ENCODE measurements around the gene UTS2B.

The UTS2B gene

DNA sequence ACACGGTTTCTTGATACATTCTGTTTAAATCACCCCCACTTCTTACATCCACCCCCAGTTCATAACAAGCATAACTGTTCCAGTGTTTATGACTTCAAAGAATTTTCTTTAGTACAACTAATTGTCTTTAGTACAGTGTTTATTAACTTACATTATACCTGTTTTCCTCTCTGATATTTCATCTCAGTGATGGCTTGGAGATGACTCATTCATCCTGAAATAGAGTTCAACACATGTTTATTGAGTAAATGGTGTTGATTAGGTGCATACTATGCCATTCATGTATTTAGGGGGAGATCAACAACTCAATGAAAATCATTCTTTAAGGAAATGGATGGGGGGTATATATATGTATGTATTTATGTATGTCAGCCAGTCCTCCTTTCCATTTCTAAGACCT is 21.7 kb upstream of the UTS2B start:
- 83% methylated on average over 1 of the region's 1 CpG for WGBS (ENCODE audit: insufficient coverage)
- no peaks in the 10 kb centered on the region for H3K27me3 ChIP-seq (replicated peaks in 2 of 5; ENCODE audit: control insufficient read depth in 4 of 5, insufficient read depth in 5 of 5, low read length in 4 of 5)
- DNase-seq, result no peak
- ChIA-PET POLR2A (no interaction called here), CTCF (no interaction called here)
- H3K36me3 ChIP-seq (ENCODE audit: control insufficient read depth in 4 of 4, insufficient read depth in 4 of 4, low read length in 3 of 4), result peaks cover 0 to 2% (median 0%) of the 10 kb centered on the region in 4 experiments
- H3K4me3 ChIP-seq (ENCODE audit: control insufficient read depth in 1 of 7, extremely low read depth in 1 of 7, insufficient read depth in 4 of 7, low read depth in 2 of 7, low read length in 6 of 7), result no peak overlapping the region
- no peak overlapping the region for H3K27ac ChIP-seq (ENCODE audit: insufficient read depth in 1 of 2, low read depth in 1 of 2, low read length in 2 of 2, poor library complexity in 1 of 2, severe bottlenecking in 2 of 2)
- H3K4me1 ChIP-seq (ENCODE audit: control extremely low read depth in 1 of 4, control insufficient read depth in 4 of 4, insufficient read depth in 4 of 4, low read length in 3 of 4), result no peaks in the 10 kb centered on the region
- H3K9me3 ChIP-seq (ENCODE audit: control extremely low read depth in 1 of 5, control insufficient read depth in 4 of 5, insufficient read depth in 2 of 5, low read depth in 1 of 5, low read length in 4 of 5), result no peaks in the 10 kb centered on the region

DNA sequence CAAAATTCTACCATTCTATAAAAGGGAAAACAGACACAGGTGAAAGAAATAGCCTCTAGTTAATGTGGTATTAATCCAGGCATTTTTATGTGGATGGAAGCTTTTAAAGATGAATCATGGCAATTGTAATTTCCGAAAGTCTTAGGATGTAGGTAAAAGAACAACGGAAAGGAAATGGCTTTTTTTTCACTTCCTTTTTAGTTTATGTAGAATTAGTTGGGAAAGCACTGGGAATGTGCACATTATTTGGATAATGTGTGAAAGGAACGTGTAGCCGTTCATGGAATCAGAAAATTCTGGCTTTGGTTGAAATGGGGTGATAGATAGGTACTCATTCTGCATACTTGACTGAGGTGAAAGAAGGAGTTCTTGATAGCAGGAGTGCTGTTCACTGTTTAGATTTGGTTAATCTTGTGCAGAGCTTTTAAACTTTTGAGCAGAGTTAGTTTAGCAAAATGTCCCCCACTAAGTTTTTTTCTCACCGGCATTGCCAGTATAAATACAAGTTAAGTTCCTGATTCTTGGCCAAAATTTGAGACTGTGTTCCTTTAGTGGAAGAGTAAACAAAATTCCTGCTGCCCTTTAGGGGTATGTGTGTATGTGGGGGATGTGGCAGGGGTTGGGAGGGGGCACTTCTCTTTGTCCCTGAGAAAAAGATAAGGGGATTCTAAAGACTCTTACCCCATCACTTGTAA is 20.2 kb upstream of the UTS2B start:
- POLR2A ChIA-PET, result interaction anchor here (0.6 kb wide), 1 partner anchor 478 kb away, joined by 4 read pairs; no protein-coding TSS in a partner anchor
- WGBS (ENCODE audit: insufficient coverage), result 100% methylated on average over 4 of the region's 5 CpGs
- no peak for DNase-seq

DNA sequence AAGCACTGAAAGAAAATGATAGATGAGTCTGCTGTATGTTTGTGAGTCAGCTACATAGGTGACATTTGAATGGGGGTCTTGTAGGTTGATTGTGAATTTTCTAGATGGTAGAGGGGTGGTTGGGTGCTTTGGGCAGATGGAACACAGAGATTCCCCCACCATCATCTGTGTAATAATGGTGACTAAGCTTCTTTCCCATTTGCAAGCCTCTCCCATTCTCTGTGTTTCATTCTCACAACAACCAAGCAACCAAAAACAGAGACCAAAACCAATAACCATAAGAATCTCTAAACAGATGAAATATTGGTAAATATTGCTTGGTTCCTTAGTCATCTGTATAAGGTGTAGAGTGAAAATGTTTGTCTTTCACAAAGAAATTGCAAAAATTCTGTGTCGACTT is 17.8 kb upstream of the UTS2B start:
- Histone ChIP-seq H3K27me3 (replicated peaks in 2 of 5; ENCODE audit: control insufficient read depth in 4 of 5, insufficient read depth in 5 of 5, low read length in 4 of 5) (no peaks in the 10 kb centered on the region), H3K4me1 (ENCODE audit: control extremely low read depth in 1 of 4, control insufficient read depth in 4 of 4, insufficient read depth in 4 of 4, low read length in 3 of 4) (no peaks in the 10 kb centered on the region), H3K9me3 (ENCODE audit: control extremely low read depth in 1 of 5, control insufficient read depth in 4 of 5, insufficient read depth in 2 of 5, low read depth in 1 of 5, low read length in 4 of 5) (no peaks in the 10 kb centered on the region), H3K4me3 (ENCODE audit: control insufficient read depth in 1 of 7, extremely low read depth in 1 of 7, insufficient read depth in 4 of 7, low read depth in 2 of 7, low read length in 6 of 7) (no peak overlapping the region), H3K36me3 (ENCODE audit: control insufficient read depth in 4 of 4, insufficient read depth in 4 of 4, low read length in 3 of 4) (no peaks in the 10 kb centered on the region), H3K27ac (ENCODE audit: insufficient read depth in 1 of 2, low read depth in 1 of 2, low read length in 2 of 2, poor library complexity in 1 of 2, severe bottlenecking in 2 of 2) (no peak overlapping the region)
- ChIA-PET POLR2A (no interaction called here), CTCF (no interaction called here)
- no CpG with 5 or more reads among the region's 1 CpG for WGBS (ENCODE audit: insufficient coverage)
- no peak for DNase-seq

More for the DNA sequence above, 20.2 kb upstream of the UTS2B start:
- Histone ChIP-seq H3K4me3 (ENCODE audit: control insufficient read depth in 1 of 7, extremely low read depth in 1 of 7, insufficient read depth in 4 of 7, low read depth in 2 of 7, low read length in 6 of 7) (no peak overlapping the region), H3K27me3 (replicated peaks in 2 of 5; ENCODE audit: control insufficient read depth in 4 of 5, insufficient read depth in 5 of 5, low read length in 4 of 5) (no peaks in the 10 kb centered on the region), H3K36me3 (ENCODE audit: control insufficient read depth in 4 of 4, insufficient read depth in 4 of 4, low read length in 3 of 4) (no peaks in the 10 kb centered on the region), H3K27ac (ENCODE audit: insufficient read depth in 1 of 2, low read depth in 1 of 2, low read length in 2 of 2, poor library complexity in 1 of 2, severe bottlenecking in 2 of 2) (no peak overlapping the region), H3K4me1 (ENCODE audit: control extremely low read depth in 1 of 4, control insufficient read depth in 4 of 4, insufficient read depth in 4 of 4, low read length in 3 of 4) (no peaks in the 10 kb centered on the region), H3K9me3 (ENCODE audit: control extremely low read depth in 1 of 5, control insufficient read depth in 4 of 5, insufficient read depth in 2 of 5, low read depth in 1 of 5, low read length in 4 of 5) (no peaks in the 10 kb centered on the region)
- CTCF ChIA-PET, result no interaction called here

DNA sequence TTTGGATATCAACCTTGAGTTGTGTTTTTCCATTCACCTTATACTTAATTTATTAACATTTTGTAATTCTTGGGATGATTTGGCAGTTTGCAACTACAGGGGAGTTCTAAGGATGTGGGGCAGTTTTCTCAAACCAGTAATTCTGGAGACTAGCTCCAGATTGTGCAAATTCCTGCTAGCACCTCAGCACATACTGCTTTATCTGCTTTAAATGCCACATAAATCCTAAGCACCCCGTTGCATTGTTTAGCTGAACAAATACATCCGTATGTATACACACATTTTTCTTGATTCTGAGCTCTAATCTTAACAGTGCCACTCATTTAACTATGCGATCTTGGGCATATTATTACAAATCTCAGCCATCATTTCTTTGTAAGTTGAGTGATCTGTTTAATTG is 16.9 kb upstream of the UTS2B start:
- H3K27me3 ChIP-seq (replicated peaks in 2 of 5; ENCODE audit: control insufficient read depth in 4 of 5, insufficient read depth in 5 of 5, low read length in 4 of 5), result no peaks in the 10 kb centered on the region
- POLR2A ChIA-PET, result no interaction called here
- no peaks in the 10 kb centered on the region for H3K36me3 ChIP-seq (ENCODE audit: control insufficient read depth in 4 of 4, insufficient read depth in 4 of 4, low read length in 3 of 4)
- H3K4me3 ChIP-seq (ENCODE audit: control insufficient read depth in 1 of 7, extremely low read depth in 1 of 7, insufficient read depth in 4 of 7, low read depth in 2 of 7, low read length in 6 of 7), result no peak overlapping the region
- 48% methylated on average over 2 of the region's 3 CpGs for WGBS (ENCODE audit: insufficient coverage)
- no peaks in the 10 kb centered on the region for H3K9me3 ChIP-seq (ENCODE audit: control extremely low read depth in 1 of 5, control insufficient read depth in 4 of 5, insufficient read depth in 2 of 5, low read depth in 1 of 5, low read length in 4 of 5)
- H3K4me1 ChIP-seq (ENCODE audit: control extremely low read depth in 1 of 4, control insufficient read depth in 4 of 4, insufficient read depth in 4 of 4, low read length in 3 of 4), result no peaks in the 10 kb centered on the region
- H3K27ac ChIP-seq (ENCODE audit: insufficient read depth in 1 of 2, low read depth in 1 of 2, low read length in 2 of 2, poor library complexity in 1 of 2, severe bottlenecking in 2 of 2), result no peak overlapping the region
- no peak for DNase-seq
- CTCF ChIA-PET, result no interaction called here

DNA sequence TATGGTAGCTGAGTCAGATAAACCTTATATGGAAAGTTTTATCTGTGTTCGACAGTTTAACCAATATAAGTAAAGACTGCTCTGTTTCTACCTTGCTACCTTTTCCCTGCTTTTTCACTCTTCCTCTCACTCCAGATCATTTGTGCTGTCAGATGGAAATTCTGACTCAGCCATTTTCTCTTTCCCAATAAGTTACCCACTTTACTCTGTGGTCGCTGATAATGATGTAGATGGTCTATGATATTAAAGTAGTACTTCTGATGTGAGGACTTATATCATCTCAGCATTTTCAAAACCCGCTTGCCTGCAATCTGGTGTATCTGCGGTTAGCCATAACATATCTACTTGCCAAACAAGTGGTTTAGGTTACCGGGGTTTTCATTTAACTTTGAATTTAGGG is 15.0 kb upstream of the UTS2B start:
- no CpG with 5 or more reads among the region's 5 CpGs for WGBS (ENCODE audit: insufficient coverage)
- no peak for DNase-seq
- Histone ChIP-seq H3K27me3 (replicated peaks in 2 of 5; ENCODE audit: control insufficient read depth in 4 of 5, insufficient read depth in 5 of 5, low read length in 4 of 5) (no peaks in the 10 kb centered on the region), H3K27ac (ENCODE audit: insufficient read depth in 1 of 2, low read depth in 1 of 2, low read length in 2 of 2, poor library complexity in 1 of 2, severe bottlenecking in 2 of 2) (no peak overlapping the region), H3K36me3 (ENCODE audit: control insufficient read depth in 4 of 4, insufficient read depth in 4 of 4, low read length in 3 of 4) (no peaks in the 10 kb centered on the region), H3K9me3 (ENCODE audit: control extremely low read depth in 1 of 5, control insufficient read depth in 4 of 5, insufficient read depth in 2 of 5, low read depth in 1 of 5, low read length in 4 of 5) (no peaks in the 10 kb centered on the region), H3K4me3 (ENCODE audit: control insufficient read depth in 1 of 7, extremely low read depth in 1 of 7, insufficient read depth in 4 of 7, low read depth in 2 of 7, low read length in 6 of 7) (no peak overlapping the region), H3K4me1 (ENCODE audit: control extremely low read depth in 1 of 4, control insufficient read depth in 4 of 4, insufficient read depth in 4 of 4, low read length in 3 of 4) (no peaks in the 10 kb centered on the region)
- ChIA-PET POLR2A (no interaction called here), CTCF (no interaction called here)

DNA sequence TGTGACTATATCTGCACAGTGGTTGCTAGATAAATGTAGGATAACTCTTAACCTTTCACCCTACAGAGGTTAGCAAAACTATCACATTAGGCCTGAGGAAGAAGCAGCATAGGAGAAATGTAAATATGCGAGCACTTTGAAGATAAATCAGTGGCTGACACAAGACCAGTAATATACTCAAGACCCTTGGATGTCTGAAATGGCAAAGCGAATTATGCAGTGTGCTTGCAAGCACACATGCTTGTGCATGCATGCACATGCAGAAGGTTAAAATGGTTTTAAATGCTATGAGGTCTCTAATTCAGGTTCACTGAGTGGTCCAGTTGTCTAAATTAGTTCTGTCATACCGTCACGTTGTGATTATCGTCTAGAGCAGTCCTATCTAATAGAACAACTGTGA is 13.6 kb upstream of the UTS2B start:
- Histone ChIP-seq H3K27ac (ENCODE audit: insufficient read depth in 1 of 2, low read depth in 1 of 2, low read length in 2 of 2, poor library complexity in 1 of 2, severe bottlenecking in 2 of 2) (no peak overlapping the region), H3K9me3 (ENCODE audit: control extremely low read depth in 1 of 5, control insufficient read depth in 4 of 5, insufficient read depth in 2 of 5, low read depth in 1 of 5, low read length in 4 of 5) (no peaks in the 10 kb centered on the region), H3K27me3 (replicated peaks in 2 of 5; ENCODE audit: control insufficient read depth in 4 of 5, insufficient read depth in 5 of 5, low read length in 4 of 5) (no peaks in the 10 kb centered on the region), H3K4me3 (ENCODE audit: control insufficient read depth in 1 of 7, extremely low read depth in 1 of 7, insufficient read depth in 4 of 7, low read depth in 2 of 7, low read length in 6 of 7) (no peak overlapping the region), H3K36me3 (ENCODE audit: control insufficient read depth in 4 of 4, insufficient read depth in 4 of 4, low read length in 3 of 4) (no peaks in the 10 kb centered on the region), H3K4me1 (ENCODE audit: control extremely low read depth in 1 of 4, control insufficient read depth in 4 of 4, insufficient read depth in 4 of 4, low read length in 3 of 4) (no peaks in the 10 kb centered on the region)
- 100% methylated on average over 5 of the region's 5 CpGs for WGBS (ENCODE audit: insufficient coverage)
- DNase-seq, result no peak
- CTCF ChIA-PET, result no interaction called here
- POLR2A ChIA-PET, result no interaction called here

DNA sequence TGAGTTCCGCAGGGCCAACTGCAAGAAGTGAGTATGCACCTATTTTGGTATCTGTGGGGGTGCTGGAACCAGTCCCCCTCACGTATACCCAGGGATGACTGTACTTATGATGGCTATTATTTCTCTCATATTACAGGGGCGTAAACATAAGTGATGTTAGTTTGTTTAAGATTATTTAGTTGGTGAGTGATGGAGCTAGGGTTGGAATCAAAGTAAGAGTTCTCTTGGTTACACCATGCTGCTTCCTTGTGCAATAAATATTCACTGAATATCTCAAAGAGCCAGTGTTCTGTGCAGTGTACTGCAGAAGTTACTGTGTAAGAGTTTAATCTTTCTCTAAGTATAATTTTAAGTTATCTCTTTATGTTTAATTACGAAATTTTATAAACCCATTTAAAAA is 12.8 kb upstream of the UTS2B start:
- Histone ChIP-seq H3K9me3 (ENCODE audit: control extremely low read depth in 1 of 5, control insufficient read depth in 4 of 5, insufficient read depth in 2 of 5, low read depth in 1 of 5, low read length in 4 of 5) (no peaks in the 10 kb centered on the region), H3K27ac (ENCODE audit: insufficient read depth in 1 of 2, low read depth in 1 of 2, low read length in 2 of 2, poor library complexity in 1 of 2, severe bottlenecking in 2 of 2) (no peak overlapping the region), H3K36me3 (ENCODE audit: control insufficient read depth in 4 of 4, insufficient read depth in 4 of 4, low read length in 3 of 4) (no peaks in the 10 kb centered on the region), H3K27me3 (replicated peaks in 2 of 5; ENCODE audit: control insufficient read depth in 4 of 5, insufficient read depth in 5 of 5, low read length in 4 of 5) (no peaks in the 10 kb centered on the region), H3K4me3 (ENCODE audit: control insufficient read depth in 1 of 7, extremely low read depth in 1 of 7, insufficient read depth in 4 of 7, low read depth in 2 of 7, low read length in 6 of 7) (no peak overlapping the region), H3K4me1 (ENCODE audit: control extremely low read depth in 1 of 4, control insufficient read depth in 4 of 4, insufficient read depth in 4 of 4, low read length in 3 of 4) (no peaks in the 10 kb centered on the region)
- CTCF ChIA-PET, result no interaction called here
- no peak for DNase-seq
- 100% methylated on average over 1 of the region's 4 CpGs for WGBS (ENCODE audit: insufficient coverage)
- POLR2A ChIA-PET, result no interaction called here

Data from common myeloid progenitor, CD34-positive (primary cell).